Measurements from ENCODE around the gene PBX3.

Gene PBX3

GRCh38 chr9:125909459-125909858 lies 162.3 kb downstream of the PBX3 start:
- no peak for DNase-seq

- no peak for DNase-seq
Measured at GRCh38 chr9:125910286-125910685, 163.1 kb downstream of the PBX3 start.

- no peak for DNase-seq
Measured at GRCh38 chr9:125911861-125912644, 164.9 kb downstream of the PBX3 start.

- no peak for DNase-seq
Measured at GRCh38 chr9:125912667-125913066, 165.5 kb downstream of the PBX3 start.

GRCh38 chr9:125913551-125913950 lies 166.4 kb downstream of the PBX3 start:
- DNase-seq = no peak

GRCh38 chr9:125914411-125914810 lies 167.2 kb downstream of the PBX3 start:
- DNase-seq = no peak

- no peak for DNase-seq
Measured at GRCh38 chr9:125915606-125916005, 168.4 kb downstream of the PBX3 start.

GRCh38 chr9:125919565-125919964 lies 172.4 kb downstream of the PBX3 start:
- no peak for DNase-seq

GRCh38 chr9:125920402-125920801 lies 173.2 kb downstream of the PBX3 start:
- no peak for DNase-seq

- DNase-seq = no peak
Measured at GRCh38 chr9:125922854-125923253, 175.7 kb downstream of the PBX3 start.

- DNase-seq = no peak
Measured at GRCh38 chr9:125924351-125924750, 177.2 kb downstream of the PBX3 start.

GRCh38 chr9:125926936-125927335 lies 179.8 kb downstream of the PBX3 start:
- no peak for DNase-seq

GRCh38 chr9:125929846-125930245 lies 182.7 kb downstream of the PBX3 start:
- no peak for DNase-seq

- DNase-seq = no peak
Measured at GRCh38 chr9:125931211-125931610, 184.0 kb downstream of the PBX3 start.

- peak; percentile 35 for DNase-seq
Measured at GRCh38 chr9:125932012-125932411, 184.8 kb downstream of the PBX3 start.

- no peak for DNase-seq
Measured at GRCh38 chr9:125932746-125933455, 185.7 kb downstream of the PBX3 start.

- DNase-seq = no peak
Measured at GRCh38 chr9:125942125-125942524, 195.0 kb downstream of the PBX3 start.

GRCh38 chr9:125943831-125944230 lies 196.7 kb downstream of the PBX3 start:
- DNase-seq = no peak

GRCh38 chr9:125946397-125946796 lies 199.2 kb downstream of the PBX3 start:
- no peak for DNase-seq

- DNase-seq = no peak
Measured at GRCh38 chr9:125948887-125949596, 201.9 kb downstream of the PBX3 start.

GRCh38 chr9:125949703-125950460 lies 202.7 kb downstream of the PBX3 start:
- DNase-seq = no peak

- DNase-seq = no peak
Measured at GRCh38 chr9:125950880-125951471, 203.8 kb downstream of the PBX3 start.

Measured in left hindlimb (tissue), 1 donor.